ENCODE data around the gene HMGN5.

The HMGN5 gene

GRCh38 chrX:81201671-81202455 lies at the start of gene HMGN5, which contains the start of gene SH3BGRL:
Gene HMGN5 (minus strand): TSS chrX:81201913. CDS start chrX:81121549, 80,364 bp downstream.
Gene SH3BGRL (plus strand): TSS chrX:81202102. CDS start chrX:81202201, 99 bp downstream.
- DNase-seq, result no peak

GRCh38 chrX:81241753-81242152 lies 40.0 kb upstream of the HMGN5 start:
- DNase-seq, result no peak

- no peak for DNase-seq
Observed at GRCh38 chrX:81240701-81241331, 39.1 kb upstream of the HMGN5 start.

GRCh38 chrX:81238166-81238565 lies 36.5 kb upstream of the HMGN5 start:
- no peak for DNase-seq

- no peak for DNase-seq
Observed at GRCh38 chrX:81237516-81237915, 35.8 kb upstream of the HMGN5 start.

- DNase-seq, result no peak
Observed at GRCh38 chrX:81232218-81232617, 30.5 kb upstream of the HMGN5 start.

GRCh38 chrX:81231476-81231875 lies 29.8 kb upstream of the HMGN5 start:
- DNase-seq, result no peak

- DNase-seq, result no peak
Observed at GRCh38 chrX:81229901-81230300, 28.2 kb upstream of the HMGN5 start.

- no peak for DNase-seq
Observed at GRCh38 chrX:81229229-81229628, 27.5 kb upstream of the HMGN5 start.

- no peak for DNase-seq
Observed at GRCh38 chrX:81215685-81216084, 14.0 kb upstream of the HMGN5 start.

GRCh38 chrX:81208916-81209315 lies 7.2 kb upstream of the HMGN5 start:
- DNase-seq, result no peak

GRCh38 chrX:81206476-81206875 lies 4.8 kb upstream of the HMGN5 start:
- no peak for DNase-seq

- no peak for DNase-seq
Observed at GRCh38 chrX:81205551-81205950, 3.8 kb upstream of the HMGN5 start.

- DNase-seq, result no peak
Observed at GRCh38 chrX:81202943-81203342, 1.2 kb upstream of the HMGN5 start.

- no peak for DNase-seq
Observed at GRCh38 chrX:81202456-81202819, 725 bp upstream of the HMGN5 start.

GRCh38 chrX:81201071-81201470 lies 642 bp downstream of the HMGN5 start:
- no peak for DNase-seq

- no peak for DNase-seq
Observed at GRCh38 chrX:81195712-81196111, 6.0 kb downstream of the HMGN5 start.

GRCh38 chrX:81195259-81195658 lies 6.5 kb downstream of the HMGN5 start:
- DNase-seq, result no peak

- DNase-seq, result no peak
Observed at GRCh38 chrX:81174286-81174685, 27.4 kb downstream of the HMGN5 start.

GRCh38 chrX:81168391-81168790 lies 33.3 kb downstream of the HMGN5 start:
- DNase-seq, result no peak

- no peak for DNase-seq
Observed at GRCh38 chrX:81121513-81122363, 80.0 kb downstream of the HMGN5 start.

- no peak for DNase-seq
Observed at GRCh38 chrX:81120936-81121371, 80.8 kb downstream of the HMGN5 start.

- DNase-seq, result no peak
Observed at GRCh38 chrX:81120258-81120935, 81.3 kb downstream of the HMGN5 start.
